ENCODE measurements around the gene GABBR1.

GABBR1 gene

GRCh38 chr6:29598172-29598747 lies 34.7 kb downstream of the GABBR1 start:
- ATAC-seq (ENCODE audit: low read depth) (peak; percentile 20; the same call in 1 of the 3 replicates), DNase-seq (ENCODE audit: low spot score) (no peak)
- Histone ChIP-seq H3K4me3 (ENCODE audit: severe bottlenecking) (no peak overlapping the region), H3K4me1 (ENCODE audit: insufficient read depth, poor library complexity, severe bottlenecking) (no peaks in the 10 kb centered on the region), H3K27ac (ENCODE audit: poor library complexity, severe bottlenecking) (no peak overlapping the region), H3K27me3 (ENCODE audit: insufficient read depth, poor library complexity, severe bottlenecking) (no peaks in the 10 kb centered on the region), H3K9me3 (ENCODE audit: severe bottlenecking) (no peaks in the 10 kb centered on the region), H3K36me3 (ENCODE audit: low read depth) (peaks cover 8% of the 10 kb centered on the region; the same call in 1 of the 2 replicates)
- TF ChIP-seq, protein P1, sequence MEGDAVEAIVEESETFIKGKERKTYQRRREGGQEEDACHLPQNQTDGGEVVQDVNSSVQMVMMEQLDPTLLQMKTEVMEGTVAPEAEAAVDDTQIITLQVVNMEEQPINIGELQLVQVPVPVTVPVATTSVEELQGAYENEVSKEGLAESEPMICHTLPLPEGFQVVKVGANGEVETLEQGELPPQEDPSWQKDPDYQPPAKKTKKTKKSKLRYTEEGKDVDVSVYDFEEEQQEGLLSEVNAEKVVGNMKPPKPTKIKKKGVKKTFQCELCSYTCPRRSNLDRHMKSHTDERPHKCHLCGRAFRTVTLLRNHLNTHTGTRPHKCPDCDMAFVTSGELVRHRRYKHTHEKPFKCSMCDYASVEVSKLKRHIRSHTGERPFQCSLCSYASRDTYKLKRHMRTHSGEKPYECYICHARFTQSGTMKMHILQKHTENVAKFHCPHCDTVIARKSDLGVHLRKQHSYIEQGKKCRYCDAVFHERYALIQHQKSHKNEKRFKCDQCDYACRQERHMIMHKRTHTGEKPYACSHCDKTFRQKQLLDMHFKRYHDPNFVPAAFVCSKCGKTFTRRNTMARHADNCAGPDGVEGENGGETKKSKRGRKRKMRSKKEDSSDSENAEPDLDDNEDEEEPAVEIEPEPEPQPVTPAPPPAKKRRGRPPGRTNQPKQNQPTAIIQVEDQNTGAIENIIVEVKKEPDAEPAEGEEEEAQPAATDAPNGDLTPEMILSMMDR (IDR thresholded peaks at IDR 0.05; ENCODE audit: poor library complexity, severe bottlenecking) = no peak

GRCh38 chr6:29597184-29597583 lies 35.8 kb downstream of the GABBR1 start:
- no peak overlapping the region for H3K4me3 ChIP-seq (ENCODE audit: severe bottlenecking)
- H3K4me1 ChIP-seq (ENCODE audit: insufficient read depth, poor library complexity, severe bottlenecking) = no peaks in the 10 kb centered on the region
- no peaks in the 10 kb centered on the region for H3K27me3 ChIP-seq (ENCODE audit: insufficient read depth, poor library complexity, severe bottlenecking)
- no peak for ATAC-seq (ENCODE audit: low read depth)
- DNase-seq (ENCODE audit: low spot score) = no peak
- TF ChIP-seq, protein P1 (IDR thresholded peaks at IDR 0.05; ENCODE audit: poor library complexity, severe bottlenecking) = no peak
- no peaks in the 10 kb centered on the region for H3K9me3 ChIP-seq (ENCODE audit: severe bottlenecking)
- H3K27ac ChIP-seq (ENCODE audit: poor library complexity, severe bottlenecking) = no peak overlapping the region
- H3K36me3 ChIP-seq (ENCODE audit: low read depth) = peaks cover under 1% of the 10 kb centered on the region; the same call in 1 of the 2 replicates

DNA sequence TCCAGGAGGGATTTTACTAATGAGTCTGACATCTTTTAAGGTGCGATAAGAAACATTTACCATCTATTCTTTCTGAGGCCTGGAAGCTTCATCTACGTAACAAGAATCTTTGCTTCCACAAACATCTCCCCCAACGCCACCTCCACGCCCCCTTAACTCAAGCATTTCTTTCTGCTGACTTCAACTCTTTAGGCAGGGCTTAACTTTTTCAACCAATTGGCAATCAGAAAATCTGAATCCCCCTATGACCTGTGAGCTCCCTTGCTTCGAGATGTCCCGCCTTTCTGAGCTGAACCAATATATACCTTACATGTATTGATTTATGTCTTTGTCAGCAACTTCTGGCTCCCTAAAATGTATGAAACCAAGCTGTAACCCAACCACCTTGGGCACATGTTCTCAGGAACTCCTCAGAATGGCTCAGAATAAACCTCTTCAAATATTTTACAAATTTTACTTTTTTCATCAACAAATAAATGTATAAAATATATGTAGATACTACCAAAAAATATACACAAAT lies 36.5 kb downstream of the GABBR1 start:
- H3K4me3 ChIP-seq (ENCODE audit: severe bottlenecking) = no peak overlapping the region
- DNase-seq (ENCODE audit: low spot score) = no peak
- H3K27me3 ChIP-seq (ENCODE audit: insufficient read depth, poor library complexity, severe bottlenecking) = no peaks in the 10 kb centered on the region
- TF ChIP-seq, protein P1 (IDR thresholded peaks at IDR 0.05; ENCODE audit: poor library complexity, severe bottlenecking) = no peak
- no peaks in the 10 kb centered on the region for H3K9me3 ChIP-seq (ENCODE audit: severe bottlenecking)
- no peak for ATAC-seq (ENCODE audit: low read depth)
- H3K27ac ChIP-seq (ENCODE audit: poor library complexity, severe bottlenecking) = no peak overlapping the region
- H3K36me3 ChIP-seq (ENCODE audit: low read depth) = no peaks in the 10 kb centered on the region
- H3K4me1 ChIP-seq (ENCODE audit: insufficient read depth, poor library complexity, severe bottlenecking) = no peaks in the 10 kb centered on the region

DNA sequence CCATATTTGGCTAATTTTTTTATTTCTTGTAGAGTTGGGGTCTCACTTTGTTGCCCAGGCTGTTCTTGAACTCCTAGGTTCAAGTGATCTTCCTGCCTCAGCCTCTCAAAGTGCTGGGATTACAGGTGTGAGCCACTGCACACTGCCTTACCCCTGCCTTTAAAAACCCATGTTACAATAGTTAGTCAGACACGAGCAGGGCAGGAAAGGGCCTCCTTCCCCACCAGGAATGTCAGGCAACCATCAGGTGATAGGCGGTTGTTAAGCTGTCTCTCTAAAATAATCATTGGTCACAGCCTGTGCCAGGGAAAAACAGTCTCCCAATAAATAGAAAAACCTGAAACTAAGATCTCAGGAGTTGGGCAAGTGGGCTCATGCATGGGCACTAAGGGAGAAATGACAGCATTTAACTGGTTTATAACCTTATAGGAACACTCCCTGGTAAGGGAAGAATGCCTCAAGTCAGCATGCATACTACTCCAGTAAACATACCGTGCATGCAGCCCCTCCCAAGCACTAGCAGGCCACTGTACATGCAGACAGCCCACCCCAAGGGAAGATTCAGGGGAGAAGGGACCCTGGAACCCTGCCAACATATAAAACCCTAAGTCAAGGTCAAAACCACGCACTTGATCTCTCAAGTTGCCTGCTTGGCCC lies 39.7 kb downstream of the GABBR1 start:
- peak; percentile 55; the same call in 1 of the 3 replicates for ATAC-seq (ENCODE audit: low read depth)

More for the DNA sequence above, 39.7 kb downstream of the GABBR1 start:
- Histone ChIP-seq H3K27me3 (ENCODE audit: insufficient read depth, poor library complexity, severe bottlenecking) (no peaks in the 10 kb centered on the region), H3K4me3 (ENCODE audit: severe bottlenecking) (no peak overlapping the region), H3K36me3 (ENCODE audit: low read depth) (no peaks in the 10 kb centered on the region), H3K9me3 (ENCODE audit: severe bottlenecking) (no peaks in the 10 kb centered on the region), H3K4me1 (ENCODE audit: insufficient read depth, poor library complexity, severe bottlenecking) (no peaks in the 10 kb centered on the region), H3K27ac (ENCODE audit: poor library complexity, severe bottlenecking) (no peak overlapping the region)
- TF ChIP-seq, protein P1 (IDR thresholded peaks at IDR 0.05; ENCODE audit: poor library complexity, severe bottlenecking) = no peak
- no peak for DNase-seq (ENCODE audit: low spot score)
